Measurements from ENCODE around the gene PAPPA. TPM values are rescaled to one million over a fixed set of nuclear protein-coding genes. Genes with fewer than 3 reads are reported as not detected.

PAPPA gene
- total RNA-seq, 1 experiment from 2014 or later, result 0.22 TPM

GRCh38 chr9:116405321-116405720 is 251.7 kb downstream of the PAPPA start (continued):
- TF ChIP-seq, protein P1, sequence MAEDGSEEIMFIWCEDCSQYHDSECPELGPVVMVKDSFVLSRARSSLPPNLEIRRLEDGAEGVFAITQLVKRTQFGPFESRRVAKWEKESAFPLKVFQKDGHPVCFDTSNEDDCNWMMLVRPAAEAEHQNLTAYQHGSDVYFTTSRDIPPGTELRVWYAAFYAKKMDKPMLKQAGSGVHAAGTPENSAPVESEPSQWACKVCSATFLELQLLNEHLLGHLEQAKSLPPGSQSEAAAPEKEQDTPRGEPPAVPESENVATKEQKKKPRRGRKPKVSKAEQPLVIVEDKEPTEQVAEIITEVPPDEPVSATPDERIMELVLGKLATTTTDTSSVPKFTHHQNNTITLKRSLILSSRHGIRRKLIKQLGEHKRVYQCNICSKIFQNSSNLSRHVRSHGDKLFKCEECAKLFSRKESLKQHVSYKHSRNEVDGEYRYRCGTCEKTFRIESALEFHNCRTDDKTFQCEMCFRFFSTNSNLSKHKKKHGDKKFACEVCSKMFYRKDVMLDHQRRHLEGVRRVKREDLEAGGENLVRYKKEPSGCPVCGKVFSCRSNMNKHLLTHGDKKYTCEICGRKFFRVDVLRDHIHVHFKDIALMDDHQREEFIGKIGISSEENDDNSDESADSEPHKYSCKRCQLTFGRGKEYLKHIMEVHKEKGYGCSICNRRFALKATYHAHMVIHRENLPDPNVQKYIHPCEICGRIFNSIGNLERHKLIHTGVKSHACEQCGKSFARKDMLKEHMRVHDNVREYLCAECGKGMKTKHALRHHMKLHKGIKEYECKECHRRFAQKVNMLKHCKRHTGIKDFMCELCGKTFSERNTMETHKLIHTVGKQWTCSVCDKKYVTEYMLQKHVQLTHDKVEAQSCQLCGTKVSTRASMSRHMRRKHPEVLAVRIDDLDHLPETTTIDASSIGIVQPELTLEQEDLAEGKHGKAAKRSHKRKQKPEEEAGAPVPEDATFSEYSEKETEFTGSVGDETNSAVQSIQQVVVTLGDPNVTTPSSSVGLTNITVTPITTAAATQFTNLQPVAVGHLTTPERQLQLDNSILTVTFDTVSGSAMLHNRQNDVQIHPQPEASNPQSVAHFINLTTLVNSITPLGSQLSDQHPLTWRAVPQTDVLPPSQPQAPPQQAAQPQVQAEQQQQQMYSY (CRISPR knock-in tag; IDR thresholded peaks at IDR 0.05), result no peak
- TF ChIP-seq, protein P2, sequence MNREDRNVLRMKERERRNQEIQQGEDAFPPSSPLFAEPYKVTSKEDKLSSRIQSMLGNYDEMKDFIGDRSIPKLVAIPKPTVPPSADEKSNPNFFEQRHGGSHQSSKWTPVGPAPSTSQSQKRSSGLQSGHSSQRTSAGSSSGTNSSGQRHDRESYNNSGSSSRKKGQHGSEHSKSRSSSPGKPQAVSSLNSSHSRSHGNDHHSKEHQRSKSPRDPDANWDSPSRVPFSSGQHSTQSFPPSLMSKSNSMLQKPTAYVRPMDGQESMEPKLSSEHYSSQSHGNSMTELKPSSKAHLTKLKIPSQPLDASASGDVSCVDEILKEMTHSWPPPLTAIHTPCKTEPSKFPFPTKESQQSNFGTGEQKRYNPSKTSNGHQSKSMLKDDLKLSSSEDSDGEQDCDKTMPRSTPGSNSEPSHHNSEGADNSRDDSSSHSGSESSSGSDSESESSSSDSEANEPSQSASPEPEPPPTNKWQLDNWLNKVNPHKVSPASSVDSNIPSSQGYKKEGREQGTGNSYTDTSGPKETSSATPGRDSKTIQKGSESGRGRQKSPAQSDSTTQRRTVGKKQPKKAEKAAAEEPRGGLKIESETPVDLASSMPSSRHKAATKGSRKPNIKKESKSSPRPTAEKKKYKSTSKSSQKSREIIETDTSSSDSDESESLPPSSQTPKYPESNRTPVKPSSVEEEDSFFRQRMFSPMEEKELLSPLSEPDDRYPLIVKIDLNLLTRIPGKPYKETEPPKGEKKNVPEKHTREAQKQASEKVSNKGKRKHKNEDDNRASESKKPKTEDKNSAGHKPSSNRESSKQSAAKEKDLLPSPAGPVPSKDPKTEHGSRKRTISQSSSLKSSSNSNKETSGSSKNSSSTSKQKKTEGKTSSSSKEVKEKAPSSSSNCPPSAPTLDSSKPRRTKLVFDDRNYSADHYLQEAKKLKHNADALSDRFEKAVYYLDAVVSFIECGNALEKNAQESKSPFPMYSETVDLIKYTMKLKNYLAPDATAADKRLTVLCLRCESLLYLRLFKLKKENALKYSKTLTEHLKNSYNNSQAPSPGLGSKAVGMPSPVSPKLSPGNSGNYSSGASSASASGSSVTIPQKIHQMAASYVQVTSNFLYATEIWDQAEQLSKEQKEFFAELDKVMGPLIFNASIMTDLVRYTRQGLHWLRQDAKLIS (CRISPR knock-in tag; IDR thresholded peaks at IDR 0.05; ENCODE audit: borderline replicate concordance), result no peak
- no peak for TF ChIP-seq PREB (CRISPR knock-in tag; IDR thresholded peaks at IDR 0.05; ENCODE audit: borderline replicate concordance)
- TF ChIP-seq JUN (CRISPR knock-in tag; IDR thresholded peaks at IDR 0.05), result no peak
- TF ChIP-seq SOX15 (CRISPR knock-in tag; IDR thresholded peaks at IDR 0.05), result no peak
- TF ChIP-seq IRF1 (CRISPR knock-in tag; IDR thresholded peaks at IDR 0.05), result no peak
- no peak for TF ChIP-seq NR3C1 (CRISPR knock-in tag; conservative IDR thresholded peaks at IDR 0.05; ENCODE audit: low read depth)

DNA sequence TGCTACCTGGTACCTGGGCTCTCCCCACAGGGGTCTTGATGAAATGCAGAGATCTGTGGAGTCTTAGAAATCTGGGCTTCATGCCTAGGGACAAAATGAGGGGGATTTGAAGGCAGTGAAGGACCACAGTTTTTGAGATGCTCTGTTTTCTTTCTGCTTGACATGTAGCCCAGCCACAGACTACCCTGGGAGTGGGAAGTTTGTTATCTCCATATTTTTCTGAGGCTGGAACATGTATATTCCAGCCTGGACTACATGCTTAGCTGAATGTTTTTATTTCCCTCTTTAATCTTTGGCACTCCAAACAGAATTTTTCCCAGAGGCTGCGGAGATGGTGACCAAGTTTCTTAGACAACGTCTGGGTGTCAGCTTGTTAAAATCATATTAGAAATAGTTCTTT is 252.9 kb downstream of the PAPPA start:
- ChIA-PET POLR2A (no interaction called here), CTCF (no interaction called here)
- no peak overlapping the region for H3K27ac Mint-ChIP-seq
- DNase-seq (ENCODE audit: low spot score) (no peak), ATAC-seq (no peak)
- H3K36me3 Mint-ChIP-seq, result no peaks in the 10 kb centered on the region
- H3K9me3 Mint-ChIP-seq, result no peaks in the 10 kb centered on the region
- TF ChIP-seq CREM (CRISPR knock-in tag; IDR thresholded peaks at IDR 0.05) (no peak), ZBTB21 (CRISPR knock-in tag; IDR thresholded peaks at IDR 0.05; ENCODE audit: borderline replicate concordance) (no peak)
- TF ChIP-seq, protein P3, sequence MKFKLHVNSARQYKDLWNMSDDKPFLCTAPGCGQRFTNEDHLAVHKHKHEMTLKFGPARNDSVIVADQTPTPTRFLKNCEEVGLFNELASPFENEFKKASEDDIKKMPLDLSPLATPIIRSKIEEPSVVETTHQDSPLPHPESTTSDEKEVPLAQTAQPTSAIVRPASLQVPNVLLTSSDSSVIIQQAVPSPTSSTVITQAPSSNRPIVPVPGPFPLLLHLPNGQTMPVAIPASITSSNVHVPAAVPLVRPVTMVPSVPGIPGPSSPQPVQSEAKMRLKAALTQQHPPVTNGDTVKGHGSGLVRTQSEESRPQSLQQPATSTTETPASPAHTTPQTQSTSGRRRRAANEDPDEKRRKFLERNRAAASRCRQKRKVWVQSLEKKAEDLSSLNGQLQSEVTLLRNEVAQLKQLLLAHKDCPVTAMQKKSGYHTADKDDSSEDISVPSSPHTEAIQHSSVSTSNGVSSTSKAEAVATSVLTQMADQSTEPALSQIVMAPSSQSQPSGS (CRISPR knock-in tag; IDR thresholded peaks at IDR 0.05; ENCODE audit: borderline replicate concordance, low read depth), result no peak
- no peaks in the 10 kb centered on the region for H3K27me3 Mint-ChIP-seq (ENCODE audit: low read depth)
- no peak overlapping the region for H3K4me3 Mint-ChIP-seq
- no peaks in the 10 kb centered on the region for H3K4me1 Mint-ChIP-seq

- no peak overlapping the region for H3K4me3 Mint-ChIP-seq
- ATAC-seq (no peak), DNase-seq (ENCODE audit: low spot score) (no peak)
- H3K36me3 Mint-ChIP-seq, result no peaks in the 10 kb centered on the region
- CTCF ChIA-PET, result no interaction called here
- POLR2A ChIA-PET, result no interaction called here
- H3K9me3 Mint-ChIP-seq, result no peaks in the 10 kb centered on the region
- no peaks in the 10 kb centered on the region for H3K4me1 Mint-ChIP-seq
- no peak overlapping the region for H3K27ac Mint-ChIP-seq
- no peaks in the 10 kb centered on the region for H3K27me3 Mint-ChIP-seq (ENCODE audit: low read depth)
- TF ChIP-seq ZNF121 (CRISPR knock-in tag; IDR thresholded peaks at IDR 0.05), result no peak
- TF ChIP-seq GRHL2 (CRISPR knock-in tag; IDR thresholded peaks at IDR 0.05; ENCODE audit: insufficient replicate concordance, severe bottlenecking), result no peak
- no peak for TF ChIP-seq ZNF263 (CRISPR knock-in tag; IDR thresholded peaks at IDR 0.05; ENCODE audit: low read depth)
- no peak for TF ChIP-seq RELA (CRISPR knock-in tag; IDR thresholded peaks at IDR 0.05; ENCODE audit: borderline replicate concordance)
- no peak for TF ChIP-seq MAX (CRISPR knock-in tag; IDR thresholded peaks at IDR 0.05)
- no peak for TF ChIP-seq ZNF232 (CRISPR knock-in tag; IDR thresholded peaks at IDR 0.05)
- TF ChIP-seq NFATC4 (CRISPR knock-in tag; IDR thresholded peaks at IDR 0.05), result no peak
- no peak for TF ChIP-seq MYBL2 (CRISPR knock-in tag; IDR thresholded peaks at IDR 0.05)
- no peak for TF ChIP-seq RORB (CRISPR knock-in tag; IDR thresholded peaks at IDR 0.05)
- TF ChIP-seq NR1H2 (CRISPR knock-in tag; IDR thresholded peaks at IDR 0.05), result no peak
- no peak for TF ChIP-seq MXD4 (CRISPR knock-in tag; IDR thresholded peaks at IDR 0.05; ENCODE audit: borderline replicate concordance)
- TF ChIP-seq ZNF425 (CRISPR knock-in tag; conservative IDR thresholded peaks at IDR 0.05), result no peak
These were observed 255.5 kb downstream of the PAPPA start for GRCh38 chr9:116409129-116409528.

Data from WTC11 (cell line).